ENCODE results near the gene PDILT.

Gene PDILT

DNA sequence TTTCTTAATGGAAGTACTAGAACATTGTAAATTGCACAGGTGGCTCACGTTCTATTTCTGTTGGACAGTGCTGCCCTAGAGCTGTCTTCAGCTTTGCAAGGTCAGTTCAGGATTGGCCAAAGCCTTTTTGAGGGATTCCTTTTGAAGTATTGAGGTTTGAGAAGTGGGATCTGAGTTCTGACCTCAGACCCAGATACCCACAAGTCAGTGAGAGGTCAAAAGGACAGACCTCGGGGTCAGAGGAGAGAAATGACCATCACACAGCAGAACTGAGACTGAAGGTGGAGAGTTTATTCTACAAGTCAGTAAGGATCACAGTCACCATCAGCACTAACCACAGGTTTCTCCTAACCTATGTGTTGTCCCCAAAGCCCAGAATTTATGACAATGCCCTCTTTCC lies 6.5 kb upstream of the PDILT start:
- Histone ChIP-seq H3K4me3 (ENCODE audit: low read depth, low read length) (no peak overlapping the region), H3K27me3 (no peaks in the 10 kb centered on the region), H3K9me3 (no peaks in the 10 kb centered on the region), H3K4me1 (no peaks in the 10 kb centered on the region), H3K36me3 (no peaks in the 10 kb centered on the region)
- TF ChIP-seq, protein P1, sequence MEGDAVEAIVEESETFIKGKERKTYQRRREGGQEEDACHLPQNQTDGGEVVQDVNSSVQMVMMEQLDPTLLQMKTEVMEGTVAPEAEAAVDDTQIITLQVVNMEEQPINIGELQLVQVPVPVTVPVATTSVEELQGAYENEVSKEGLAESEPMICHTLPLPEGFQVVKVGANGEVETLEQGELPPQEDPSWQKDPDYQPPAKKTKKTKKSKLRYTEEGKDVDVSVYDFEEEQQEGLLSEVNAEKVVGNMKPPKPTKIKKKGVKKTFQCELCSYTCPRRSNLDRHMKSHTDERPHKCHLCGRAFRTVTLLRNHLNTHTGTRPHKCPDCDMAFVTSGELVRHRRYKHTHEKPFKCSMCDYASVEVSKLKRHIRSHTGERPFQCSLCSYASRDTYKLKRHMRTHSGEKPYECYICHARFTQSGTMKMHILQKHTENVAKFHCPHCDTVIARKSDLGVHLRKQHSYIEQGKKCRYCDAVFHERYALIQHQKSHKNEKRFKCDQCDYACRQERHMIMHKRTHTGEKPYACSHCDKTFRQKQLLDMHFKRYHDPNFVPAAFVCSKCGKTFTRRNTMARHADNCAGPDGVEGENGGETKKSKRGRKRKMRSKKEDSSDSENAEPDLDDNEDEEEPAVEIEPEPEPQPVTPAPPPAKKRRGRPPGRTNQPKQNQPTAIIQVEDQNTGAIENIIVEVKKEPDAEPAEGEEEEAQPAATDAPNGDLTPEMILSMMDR (IDR thresholded peaks at IDR 0.05; ENCODE audit: low read depth, low read length), result no peak
- no peak for DNase-seq

DNA sequence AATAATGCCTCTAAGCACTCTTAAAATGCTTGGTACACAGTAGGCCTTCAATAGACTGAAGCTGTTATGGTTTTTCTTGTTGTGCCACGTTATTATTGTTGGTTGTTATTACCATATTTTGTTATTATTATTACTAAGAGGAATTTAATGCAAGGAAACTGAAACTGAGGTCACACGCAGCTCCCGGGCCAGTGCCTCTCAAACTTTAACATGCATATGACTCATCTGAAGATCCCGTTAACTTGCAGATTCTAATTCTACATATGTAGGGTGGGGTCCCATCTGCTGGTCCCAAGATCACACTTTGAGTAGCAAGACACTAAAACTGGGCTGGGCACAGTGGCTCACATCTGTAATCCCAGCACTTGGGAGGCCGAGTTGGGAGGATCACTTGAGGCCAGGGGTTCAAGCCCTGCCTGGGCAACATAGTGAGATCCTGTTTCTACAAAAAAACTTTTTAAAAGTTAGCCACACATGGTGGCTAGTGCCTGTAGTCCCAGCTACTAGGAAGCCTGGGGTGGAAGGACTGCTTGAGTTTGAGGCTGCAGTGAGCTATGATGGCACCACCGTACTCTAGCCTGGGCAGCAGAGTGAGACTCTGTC lies 5.7 kb upstream of the PDILT start:
- DNase-seq, result no peak
- TF ChIP-seq, protein P1 (IDR thresholded peaks at IDR 0.05; ENCODE audit: low read depth, low read length), result no peak
- Histone ChIP-seq H3K9me3 (no peaks in the 10 kb centered on the region), H3K27me3 (no peaks in the 10 kb centered on the region), H3K4me1 (no peaks in the 10 kb centered on the region), H3K4me3 (ENCODE audit: low read depth, low read length) (no peak overlapping the region), H3K36me3 (no peaks in the 10 kb centered on the region)

DNA sequence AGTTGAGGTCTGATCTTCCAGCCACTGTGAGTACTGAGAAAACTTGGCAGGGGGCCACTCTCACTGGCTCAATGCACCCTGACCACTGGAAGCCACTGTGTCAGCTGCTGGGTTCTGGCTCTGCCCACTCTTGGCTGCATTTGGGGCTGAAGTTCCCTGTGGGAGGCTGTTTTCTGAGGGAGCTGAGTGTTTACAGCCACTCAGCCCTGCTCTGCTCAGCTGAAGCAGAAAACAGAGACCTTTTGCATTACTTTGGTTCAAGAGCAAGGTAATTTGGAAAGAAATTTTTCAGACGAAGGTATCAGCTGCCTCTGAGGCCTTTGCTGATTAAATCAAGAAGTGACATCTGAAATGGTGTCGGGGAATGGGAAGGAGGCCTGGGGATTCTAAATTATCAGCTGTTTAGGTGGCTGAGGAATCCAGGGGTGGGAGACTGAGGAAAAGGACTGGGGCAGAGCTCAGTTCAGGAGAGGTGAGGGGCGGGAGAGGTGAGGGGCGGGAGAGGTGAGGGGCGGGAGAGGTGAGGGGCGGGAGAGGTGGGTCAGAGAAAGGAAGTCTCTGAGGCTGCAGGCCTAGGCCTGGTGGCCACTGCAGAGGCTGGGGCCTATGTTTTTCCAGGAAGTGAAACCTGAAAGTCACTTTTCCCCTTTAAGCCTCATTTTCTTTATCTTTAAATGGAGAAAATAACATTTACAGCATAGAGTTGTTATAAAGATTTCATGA lies 5.0 kb upstream of the PDILT start, which contains the start of gene ACSM5:
ACSM5 (plus strand) TSS at position 137 of the 723 bp plus-strand sequence. CDS start 1,951 bp downstream, outside the sequence.
- Histone ChIP-seq H3K9me3 (no peaks in the 10 kb centered on the region), H3K27me3 (no peaks in the 10 kb centered on the region), H3K36me3 (no peaks in the 10 kb centered on the region), H3K4me3 (ENCODE audit: low read depth, low read length) (no peak within 1 kb of the TSS), H3K4me1 (no peaks in the 10 kb centered on the region)
- DNase-seq, result no peak
- TF ChIP-seq, protein P1 (IDR thresholded peaks at IDR 0.05; ENCODE audit: low read depth, low read length), result no peak

DNA sequence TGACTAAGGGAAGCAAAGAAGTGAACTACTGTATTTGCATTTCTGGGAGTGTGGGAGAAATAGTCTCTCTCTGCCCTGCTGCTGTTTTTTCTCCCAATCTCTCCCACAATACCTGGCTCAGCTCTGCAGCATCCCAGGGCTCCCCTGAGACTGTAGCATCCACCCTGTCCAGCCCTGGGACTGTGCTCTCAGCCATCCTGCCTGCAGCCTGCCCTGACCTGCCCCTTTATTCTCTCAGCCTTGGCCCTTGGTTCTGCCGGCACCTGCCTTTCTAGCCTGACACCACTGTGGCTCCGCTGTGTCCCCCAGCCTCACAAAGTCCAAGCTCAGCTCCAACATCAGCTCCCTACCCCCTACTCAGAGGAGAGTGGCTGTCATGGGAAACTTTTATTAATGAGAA lies 1.9 kb downstream of the PDILT start:
- no peaks in the 10 kb centered on the region for H3K27me3 ChIP-seq
- H3K36me3 ChIP-seq, result no peaks in the 10 kb centered on the region
- DNase-seq, result no peak
- no peaks in the 10 kb centered on the region for H3K9me3 ChIP-seq
- TF ChIP-seq, protein P1 (IDR thresholded peaks at IDR 0.05; ENCODE audit: low read depth, low read length), result no peak
- H3K4me1 ChIP-seq, result no peaks in the 10 kb centered on the region
- H3K4me3 ChIP-seq (ENCODE audit: low read depth, low read length), result no peak overlapping the region

DNA sequence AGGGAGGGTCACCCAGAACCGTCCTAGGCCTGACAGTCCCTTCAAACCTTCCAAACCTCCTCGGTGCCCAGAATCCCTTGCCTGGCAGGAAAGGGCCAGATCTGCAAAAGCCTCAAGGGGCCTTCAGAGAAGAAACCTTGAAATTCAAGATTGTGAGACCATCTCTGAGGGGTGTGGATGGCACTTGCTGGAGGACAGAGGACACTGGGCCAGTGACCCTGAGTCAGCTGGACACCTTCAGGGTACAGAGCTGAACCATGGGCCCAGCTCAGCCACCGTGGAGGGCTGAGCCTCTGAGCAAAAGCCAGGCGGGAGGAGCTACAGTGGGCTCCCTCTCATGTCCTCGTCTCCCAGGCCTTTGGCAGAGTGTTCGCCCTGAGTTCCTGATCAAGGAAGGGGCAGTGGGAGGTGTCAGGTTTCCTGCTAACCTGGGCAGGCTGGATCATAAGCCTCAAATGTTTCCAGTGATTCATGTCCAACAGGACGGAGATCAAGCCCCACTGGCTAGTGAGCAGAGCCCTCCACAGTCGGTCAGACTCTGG lies 3.0 kb downstream of the PDILT start:
- Histone ChIP-seq H3K27me3 (no peaks in the 10 kb centered on the region), H3K4me3 (ENCODE audit: low read depth, low read length) (no peak overlapping the region)

More for the DNA sequence above, 3.0 kb downstream of the PDILT start:
- no peaks in the 10 kb centered on the region for H3K36me3 ChIP-seq
- no peaks in the 10 kb centered on the region for H3K4me1 ChIP-seq
- H3K9me3 ChIP-seq, result no peaks in the 10 kb centered on the region
- TF ChIP-seq, protein P1 (IDR thresholded peaks at IDR 0.05; ENCODE audit: low read depth, low read length), result no peak
- DNase-seq, result no peak

Measured in BE2C (cell line).